Thoracic aorta (tissue), 2 donors: Measurements from ENCODE around the gene EPHA10. TPM values are rescaled to one million over a fixed set of nuclear protein-coding genes. Genes with fewer than 3 reads are reported as not detected.

Experiments
- ATAC-seq: fragments of 150-250 bp; one replicate; pipeline ENCODE4 v1.8.0; 2017; ENCODE audit warnings: low read depth; ENCODE audit not compliant: insufficient number of reproducible peaks, low FRiP score
- DNase-seq: peaks from one replicate; pipeline ENCODE4 v3.0.0-alpha.2; 2020; ENCODE audit warnings: low spot score
- H3K27ac ChIP-seq, 2 donors: fragments of 200-600 bp; sonication (generic); 1 replicate in 1 of 2; 2 replicates in 1 of 2; pipeline ENCODE4 v1.5.1; 2016; ENCODE audit warnings: mild to moderate bottlenecking in 2 of 2, moderate library complexity in 2 of 2
- H3K27me3 ChIP-seq: fragments of 200-600 bp; sonication (generic); replicated peaks from 2 replicates; pipeline ENCODE4 v1.6.0; 2016; ENCODE audit warnings: mild to moderate bottlenecking; ENCODE audit not compliant: insufficient read depth
- H3K36me3 ChIP-seq: fragments of 200-600 bp; sonication (generic); one replicate; pipeline ENCODE4 v1.5.1; 2016
- H3K4me1 ChIP-seq, 2 donors: fragments of 200-600 bp; sonication (generic); 1 replicate in 1 of 2; 2 replicates in 1 of 2; pipeline versions ENCODE4 v1.5.1 to v1.6.0; 2016; ENCODE audit warnings: low read depth in 2 of 2, mild to moderate bottlenecking in 1 of 2; ENCODE audit not compliant: control insufficient read depth in 1 of 2
- H3K4me3 ChIP-seq: fragments of 200-600 bp; sonication (generic); 2 replicates; pipeline ENCODE4 v1.5.1; 2016; ENCODE audit warnings: mild to moderate bottlenecking
- H3K9me3 ChIP-seq: fragments of 200-600 bp; sonication (generic); 2 replicates; pipeline ENCODE4 v1.5.1; 2016
- total RNA-seq, 2 donors: library from RNA; depleted of rRNA; stranded (reverse); fragments of >200 nt; gene quantifications; one replicate each; pipeline versions ENCODE4 v1.1.0 to v1.2.3, GENCODE V29; 2016
- TF ChIP-seq, protein P1 (sequence below): fragments of 200-600 bp; sonication (generic); IDR thresholded peaks from one replicate; pipeline ENCODE4 v1.5.1; 2019; ENCODE audit warnings: antibody characterized with exemption

Gene EPHA10
- total RNA-seq: not detected

- no peak within 1 kb of the TSS for H3K27ac ChIP-seq
- H3K36me3 ChIP-seq: no peaks in the 10 kb centered on the region
- DNase-seq (no peak), ATAC-seq (no peak)
- H3K4me3 ChIP-seq: no peak within 1 kb of the TSS
- peaks cover 4% of the 10 kb centered on the region for H3K27me3 ChIP-seq
- no peaks in the 10 kb centered on the region for H3K4me1 ChIP-seq
- TF ChIP-seq, protein P1, sequence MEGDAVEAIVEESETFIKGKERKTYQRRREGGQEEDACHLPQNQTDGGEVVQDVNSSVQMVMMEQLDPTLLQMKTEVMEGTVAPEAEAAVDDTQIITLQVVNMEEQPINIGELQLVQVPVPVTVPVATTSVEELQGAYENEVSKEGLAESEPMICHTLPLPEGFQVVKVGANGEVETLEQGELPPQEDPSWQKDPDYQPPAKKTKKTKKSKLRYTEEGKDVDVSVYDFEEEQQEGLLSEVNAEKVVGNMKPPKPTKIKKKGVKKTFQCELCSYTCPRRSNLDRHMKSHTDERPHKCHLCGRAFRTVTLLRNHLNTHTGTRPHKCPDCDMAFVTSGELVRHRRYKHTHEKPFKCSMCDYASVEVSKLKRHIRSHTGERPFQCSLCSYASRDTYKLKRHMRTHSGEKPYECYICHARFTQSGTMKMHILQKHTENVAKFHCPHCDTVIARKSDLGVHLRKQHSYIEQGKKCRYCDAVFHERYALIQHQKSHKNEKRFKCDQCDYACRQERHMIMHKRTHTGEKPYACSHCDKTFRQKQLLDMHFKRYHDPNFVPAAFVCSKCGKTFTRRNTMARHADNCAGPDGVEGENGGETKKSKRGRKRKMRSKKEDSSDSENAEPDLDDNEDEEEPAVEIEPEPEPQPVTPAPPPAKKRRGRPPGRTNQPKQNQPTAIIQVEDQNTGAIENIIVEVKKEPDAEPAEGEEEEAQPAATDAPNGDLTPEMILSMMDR: no peak
- H3K9me3 ChIP-seq: no peaks in the 10 kb centered on the region
Observed at GRCh38 chr1:37764888-37765441, at the start of gene EPHA10. EPHA10 (minus strand) TSS chr1:37765120; CDS start chr1:37765066, 54 bp downstream.

DNA sequence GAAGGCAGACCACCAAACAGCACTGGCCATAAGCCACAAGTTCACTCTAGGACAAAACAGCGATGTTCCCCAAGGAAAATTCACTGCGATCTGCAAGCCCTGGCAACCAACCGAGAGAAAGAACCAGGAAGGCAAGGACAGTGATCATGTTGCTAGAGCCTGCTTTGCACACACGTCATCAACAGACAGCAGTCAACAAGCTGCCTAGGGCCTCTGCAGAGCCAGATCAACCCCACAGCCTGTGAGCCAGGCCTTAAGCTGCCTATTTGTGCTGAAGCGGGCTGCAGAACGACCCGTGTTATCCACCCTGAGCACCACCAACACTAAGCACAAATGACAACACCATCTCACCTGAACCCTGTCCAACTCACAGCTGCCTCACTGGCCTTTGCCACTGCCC is 49.3 kb upstream of the EPHA10 start:
- TF ChIP-seq, protein P1: no peak
- peaks cover 26% of the 10 kb centered on the region for H3K36me3 ChIP-seq
- no peak for DNase-seq
- no peaks in the 10 kb centered on the region for H3K9me3 ChIP-seq
- no peaks in the 10 kb centered on the region for H3K27me3 ChIP-seq
- no peak overlapping the region for H3K27ac ChIP-seq
- H3K4me1 ChIP-seq: peaks cover 2 to 8% of the 10 kb centered on the region in 2 donors
- no peak for ATAC-seq
- no peak overlapping the region for H3K4me3 ChIP-seq

DNA sequence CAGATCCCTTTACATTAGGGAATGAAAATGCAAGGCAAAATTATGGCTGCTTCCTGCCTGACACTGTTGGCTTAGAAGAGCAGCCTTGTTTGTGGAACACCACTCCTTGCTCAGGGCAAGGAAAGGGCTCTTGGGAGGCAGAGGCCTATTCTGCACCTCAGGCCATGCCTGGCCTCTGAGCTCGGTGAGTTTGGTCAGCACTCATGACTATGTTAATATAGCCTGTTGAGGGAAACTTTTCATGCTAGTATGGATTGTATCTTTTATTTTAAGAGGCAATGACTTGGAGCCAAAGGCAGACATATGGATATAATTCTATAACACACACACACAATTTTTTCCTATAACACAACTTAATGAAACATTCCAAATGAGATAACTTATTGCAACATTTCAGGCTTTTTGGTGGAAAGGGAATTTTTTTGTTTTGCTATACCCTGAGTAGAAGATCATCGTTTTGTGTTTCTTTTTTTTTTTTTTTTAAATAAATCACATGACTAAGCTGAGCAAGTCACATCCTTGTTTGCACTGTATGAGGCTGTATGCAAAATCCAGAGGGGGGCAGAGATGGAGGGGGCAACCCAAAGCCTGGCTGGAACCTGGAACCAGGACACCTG is 48.7 kb upstream of the EPHA10 start:
- Histone ChIP-seq H3K4me1 (peaks cover 4 to 13% of the 10 kb centered on the region in 2 donors), H3K4me3 (no peak overlapping the region), H3K9me3 (no peaks in the 10 kb centered on the region), H3K27ac (no peak overlapping the region), H3K27me3 (no peaks in the 10 kb centered on the region), H3K36me3 (peaks cover 22% of the 10 kb centered on the region)
- no peak for DNase-seq
- no peak for ATAC-seq
- TF ChIP-seq, protein P1: no peak

DNA sequence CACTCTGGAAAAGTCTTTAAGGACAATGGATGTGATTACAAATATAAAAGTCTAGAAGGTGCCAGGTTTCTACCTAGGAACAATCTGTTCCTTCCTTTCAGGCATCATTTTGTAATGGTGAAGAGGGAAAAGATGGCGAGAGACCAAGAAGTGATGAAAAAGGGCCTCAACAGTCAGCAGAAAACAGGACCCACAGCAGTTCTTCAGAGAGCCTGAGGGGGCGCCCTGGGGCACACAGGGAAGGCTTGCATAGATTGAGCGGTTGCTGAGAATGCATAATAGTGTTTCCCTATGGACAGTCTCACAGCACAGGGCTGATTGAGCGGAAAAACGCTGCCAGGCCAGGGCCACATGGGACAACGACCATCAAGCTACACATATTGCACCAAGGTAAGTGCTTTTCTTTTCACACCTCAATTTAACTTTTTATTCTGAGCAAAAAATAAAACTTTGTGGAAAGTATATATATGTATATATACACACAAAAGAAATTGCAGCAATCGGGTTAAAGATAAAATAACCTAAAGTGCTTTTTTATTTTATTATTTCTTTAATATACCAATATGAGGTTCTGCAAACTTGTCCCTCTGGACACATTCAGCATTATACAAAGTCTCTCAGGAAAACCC is 46.2 kb upstream of the EPHA10 start:
- no peak overlapping the region for H3K27ac ChIP-seq
- H3K36me3 ChIP-seq: peaks cover 20% of the 10 kb centered on the region
- no peaks in the 10 kb centered on the region for H3K27me3 ChIP-seq
- DNase-seq (no peak), ATAC-seq (no peak)
- H3K4me3 ChIP-seq: no peak overlapping the region
- peaks cover 12 to 26% of the 10 kb centered on the region in 2 donors for H3K4me1 ChIP-seq
- no peaks in the 10 kb centered on the region for H3K9me3 ChIP-seq
- TF ChIP-seq, protein P1: peak; percentile 64

GRCh38 chr1:37809942-37810341 is 45.0 kb upstream of the EPHA10 start:
- no peaks in the 10 kb centered on the region for H3K9me3 ChIP-seq
- no peaks in the 10 kb centered on the region for H3K27me3 ChIP-seq
- H3K4me3 ChIP-seq: no peak overlapping the region
- ATAC-seq (no peak), DNase-seq (no peak)
- TF ChIP-seq, protein P1: no peak
- peaks cover 22% of the 10 kb centered on the region for H3K36me3 ChIP-seq
- peak overlapping the region in 1 of 2 donors; percentile 84 for H3K27ac ChIP-seq
- peaks cover 12 to 30% of the 10 kb centered on the region in 2 donors for H3K4me1 ChIP-seq
